SK-N-SH treated with all-trans-retinoic acid at 6 μM for 48 hours (cell line): ENCODE results near the gene ANAPC2.

Experiments used
- ATAC-seq: fragments of 200-7000 bp; cut with Tn5 transposase; 3 replicates; pipeline ENCODE4 v1.9.1; 2020; ENCODE audit warnings: mild to moderate bottlenecking, moderate library complexity
- ARNTL ChIP-seq: fragments of 450-650 bp; formaldehyde crosslinking; IDR thresholded peaks from 2 replicates; pipeline ENCODE4 v1.5.0; 2020; ENCODE audit warnings: low read depth, mild to moderate bottlenecking, moderate library complexity, borderline replicate concordance
- BACH2 ChIP-seq: fragments of 250-450 bp; sonication (Bioruptor Pico); IDR thresholded peaks from 2 replicates; pipeline ENCODE4 v1.9.0; 2021; ENCODE audit warnings: mild to moderate bottlenecking, borderline replicate concordance
- CREB5 ChIP-seq: fragments of 250-450 bp; sonication (Bioruptor Pico); IDR thresholded peaks from 2 replicates; pipeline ENCODE4 v1.5.1; 2020; ENCODE audit warnings: low read depth, mild to moderate bottlenecking, moderate library complexity
- CSDC2 ChIP-seq: fragments of 250-450 bp; sonication (Bioruptor Pico); IDR thresholded peaks from 2 replicates; pipeline ENCODE4 v1.5.0; 2020; ENCODE audit warnings: mild to moderate bottlenecking, moderate library complexity
- ESRRG ChIP-seq: fragments of 250-450 bp; sonication (Bioruptor Pico); IDR thresholded peaks from 2 replicates; pipeline ENCODE4 v1.6.1; 2021; ENCODE audit warnings: mild to moderate bottlenecking
- GLIS3 ChIP-seq: fragments of 250-450 bp; sonication (Bioruptor Pico); IDR thresholded peaks from 2 replicates; pipeline ENCODE4 v1.5.0; 2020; ENCODE audit warnings: mild to moderate bottlenecking, moderate library complexity
- ISL1 ChIP-seq: fragments of 250-450 bp; sonication (Bioruptor Pico); IDR thresholded peaks from 2 replicates; pipeline ENCODE4 v2.1.2; 2022; ENCODE audit warnings: mild to moderate bottlenecking, moderate library complexity
- OSR1 ChIP-seq: fragments of 250-450 bp; sonication (Bioruptor Pico); IDR thresholded peaks from 2 replicates; pipeline ENCODE4 v1.8.0; 2022; ENCODE audit warnings: moderate library complexity, mild to moderate bottlenecking, inconsistent platforms
- PATZ1 ChIP-seq: fragments of 250-450 bp; sonication (Bioruptor Pico); IDR thresholded peaks from 2 replicates; pipeline ENCODE4 v1.8.0; 2020; ENCODE audit warnings: mild to moderate bottlenecking, moderate library complexity, borderline replicate concordance
- POU6F1 ChIP-seq: fragments of 250-450 bp; sonication (Bioruptor Pico); IDR thresholded peaks from 2 replicates; pipeline ENCODE4 v1.8.0; 2021; ENCODE audit warnings: low read depth, mild to moderate bottlenecking, moderate library complexity, borderline replicate concordance
- RARB ChIP-seq: fragments of 250-450 bp; sonication (Bioruptor Pico); IDR thresholded peaks from 2 replicates; pipeline ENCODE4 v1.8.0; 2021; ENCODE audit warnings: mild to moderate bottlenecking, moderate library complexity
- SNAI2 ChIP-seq: fragments of 250-450 bp; sonication (Bioruptor Pico); IDR thresholded peaks from 2 replicates; pipeline ENCODE4 v1.5.0; 2020; ENCODE audit warnings: mild to moderate bottlenecking, moderate library complexity
- TCF4 ChIP-seq: fragments of 250-450 bp; sonication (Bioruptor Pico); IDR thresholded peaks from 2 replicates; pipeline ENCODE4 v1.8.0; 2021; ENCODE audit warnings: mild to moderate bottlenecking, moderate library complexity, borderline replicate concordance
- TOX ChIP-seq: fragments of 250-450 bp; sonication (Bioruptor Pico); IDR thresholded peaks from 2 replicates; pipeline ENCODE4 v1.8.0; 2021; ENCODE audit warnings: mild to moderate bottlenecking, moderate library complexity, borderline replicate concordance
- TSHZ2 ChIP-seq: fragments of 250-450 bp; sonication (Bioruptor Pico); IDR thresholded peaks from 2 replicates; pipeline ENCODE4 v1.5.0; 2020; ENCODE audit warnings: mild to moderate bottlenecking, moderate library complexity
- ZC3H10 ChIP-seq: fragments of 250-450 bp; sonication (Bioruptor Pico); IDR thresholded peaks from 2 replicates; pipeline ENCODE4 v1.5.1; 2021; ENCODE audit warnings: mild to moderate bottlenecking, moderate library complexity
- ZFP3 ChIP-seq: fragments of 250-450 bp; sonication (Bioruptor Pico); IDR thresholded peaks from 2 replicates; pipeline ENCODE4 v1.5.0; 2020; ENCODE audit warnings: mild to moderate bottlenecking, moderate library complexity
- ZFP30 ChIP-seq: fragments of 450-650 bp; formaldehyde crosslinking; IDR thresholded peaks from 2 replicates; pipeline ENCODE4 v1.5.0; 2022; ENCODE audit warnings: mild to moderate bottlenecking, moderate library complexity
- ZNF70 ChIP-seq: fragments of 450-650 bp; formaldehyde crosslinking; IDR thresholded peaks from 2 replicates; pipeline ENCODE4 v1.5.0; 2020; ENCODE audit warnings: mild to moderate bottlenecking, moderate library complexity
- ZNF8 ChIP-seq: fragments of 450-650 bp; formaldehyde crosslinking; IDR thresholded peaks from 2 replicates; pipeline ENCODE4 v1.5.0; 2020; ENCODE audit warnings: mild to moderate bottlenecking, moderate library complexity

The ANAPC2 gene

GRCh38 chr9:137160054-137160425, 28.3 kb downstream of the ANAPC2 start (continued):
- no peak for TF ChIP-seq POU6F1 (CRISPR knock-in tag)

- no peak for ATAC-seq
- TF ChIP-seq TOX (CRISPR knock-in tag) (no peak), ZFP3 (CRISPR knock-in tag) (no peak), ZFP30 (CRISPR knock-in tag) (no peak), ZNF70 (CRISPR knock-in tag) (no peak), RARB (CRISPR knock-in tag) (no peak), OSR1 (CRISPR knock-in tag) (no peak), ZC3H10 (CRISPR knock-in tag) (no peak)
- TF ChIP-seq, all 23 proteins: peak for 0
These were observed 29.0 kb downstream of the ANAPC2 start for GRCh38 chr9:137159105-137160053.

- TF ChIP-seq SNAI2 (no peak), TSHZ2 (no peak), GLIS3 (CRISPR knock-in tag) (no peak), ZC3H10 (CRISPR knock-in tag) (no peak), ESRRG (CRISPR knock-in tag) (no peak), RARB (CRISPR knock-in tag) (no peak), ZFP30 (CRISPR knock-in tag) (no peak), CSDC2 (CRISPR knock-in tag) (no peak), BACH2 (no peak), TOX (CRISPR knock-in tag) (no peak)
- ATAC-seq, result no peak
These were observed 29.7 kb downstream of the ANAPC2 start for GRCh38 chr9:137158625-137159024.

GRCh38 chr9:137157618-137158415, 30.5 kb downstream of the ANAPC2 start:
- TF ChIP-seq ZFP3 (CRISPR knock-in tag), result no peak
- no peak for TF ChIP-seq ZNF8 (CRISPR knock-in tag)
- TF ChIP-seq ISL1 (CRISPR knock-in tag), result no peak
- no peak for TF ChIP-seq ESRRG (CRISPR knock-in tag)
- ATAC-seq, result no peak

- no peak for ATAC-seq
- TF ChIP-seq ZC3H10 (CRISPR knock-in tag) (no peak), ZFP30 (CRISPR knock-in tag) (no peak), ISL1 (CRISPR knock-in tag) (no peak), TCF4 (CRISPR knock-in tag) (no peak), SNAI2 (no peak), ZNF70 (CRISPR knock-in tag) (no peak), CSDC2 (CRISPR knock-in tag) (no peak), GLIS3 (CRISPR knock-in tag) (no peak), ARNTL (CRISPR knock-in tag) (no peak), ZFP3 (CRISPR knock-in tag) (no peak), PATZ1 (CRISPR knock-in tag) (no peak), BACH2 (no peak), ESRRG (CRISPR knock-in tag) (no peak), CREB5 (no peak), ZNF8 (CRISPR knock-in tag) (no peak)
These were observed 31.6 kb downstream of the ANAPC2 start for GRCh38 chr9:137156567-137157375.
